NCI-H1694 treated with DMSO at 0.1 percent for 48 hours (cell line): ENCODE measurements around the gene VEGFB.

Experiments
- DNase-seq: peaks from one replicate; lab custom pipeline; 2025; lab: John Stamatoyannopoulos, UW

VEGFB gene

GRCh38 chr11:64261556-64262080, 27.2 kb downstream of the VEGFB start:
- DNase-seq, result no peak

GRCh38 chr11:64262271-64263002, 28.1 kb downstream of the VEGFB start:
- no peak for DNase-seq

GRCh38 chr11:64263021-64263946, 28.9 kb downstream of the VEGFB start:
- DNase-seq, result no peak

GRCh38 chr11:64263947-64264317, 29.5 kb downstream of the VEGFB start:
- DNase-seq, result no peak

GRCh38 chr11:64264371-64264852, 30.0 kb downstream of the VEGFB start:
- DNase-seq, result no peak

GRCh38 chr11:64265176-64266160, 31.1 kb downstream of the VEGFB start:
- no peak for DNase-seq

- DNase-seq, result no peak
Measured at GRCh38 chr11:64266339-64266738, 32.0 kb downstream of the VEGFB start.

GRCh38 chr11:64267207-64267945, 33.0 kb downstream of the VEGFB start:
- DNase-seq, result no peak

GRCh38 chr11:64268025-64268892, 33.9 kb downstream of the VEGFB start:
- DNase-seq, result no peak

- no peak for DNase-seq
Measured at GRCh38 chr11:64268893-64269539, 34.6 kb downstream of the VEGFB start.

GRCh38 chr11:64269540-64270220, 35.3 kb downstream of the VEGFB start:
- peak; percentile 98 for DNase-seq

- no peak for DNase-seq
Measured at GRCh38 chr11:64275031-64275800, 40.8 kb downstream of the VEGFB start.

GRCh38 chr11:64275841-64276240, 41.5 kb downstream of the VEGFB start:
- DNase-seq, result no peak

GRCh38 chr11:64276653-64277431, 42.5 kb downstream of the VEGFB start:
- no peak for DNase-seq

GRCh38 chr11:64278576-64279190, 44.3 kb downstream of the VEGFB start:
- no peak for DNase-seq

GRCh38 chr11:64281957-64282770, 47.8 kb downstream of the VEGFB start:
- no peak for DNase-seq
